Small intestine (tissue), 7 donors: Measurements from ENCODE around the gene CDKL1. TPM values are rescaled to one million over a fixed set of nuclear protein-coding genes. Genes with fewer than 3 reads are reported as not detected.

Source experiments
- DNase-seq, 2 donors: peaks; one replicate each; pipeline versions ENCODE4 v3.0.0 to v3.0.0-alpha.2; 2013
- FAIRE-seq: peaks from 2 replicates; lab custom pipeline; 2012; peaks lifted over from hg19 to GRCh38; lab: Jason Lieb, UNC
- H3K27ac ChIP-seq, 3 donors: one replicate each; pipeline ENCODE4 v1.5.1; 2013; ENCODE audit warnings: low read length in 2 of 3, mild to moderate bottlenecking in 2 of 3, control low read depth in 1 of 3, inconsistent platforms in 1 of 3, low read depth in 1 of 3, moderate library complexity in 1 of 3
- H3K27me3 ChIP-seq, 3 donors: one replicate each; pipeline ENCODE4 v1.6.1; 2013; ENCODE audit warnings: low read length in 3 of 3, inconsistent platforms in 1 of 3; ENCODE audit not compliant: control insufficient read depth in 3 of 3, insufficient read depth in 3 of 3
- H3K36me3 ChIP-seq, 3 donors: one replicate each; pipeline ENCODE4 v1.6.1; 2013; ENCODE audit warnings: low read length in 3 of 3, inconsistent platforms in 1 of 3, low read depth in 1 of 3, mild to moderate bottlenecking in 1 of 3, moderate library complexity in 1 of 3; ENCODE audit not compliant: control insufficient read depth in 3 of 3, insufficient read depth in 2 of 3
- H3K4me1 ChIP-seq, 3 donors: one replicate each; pipeline ENCODE4 v1.6.1; 2013; ENCODE audit warnings: low read length in 2 of 3, inconsistent platforms in 1 of 3, low read depth in 1 of 3, mild to moderate bottlenecking in 1 of 3, moderate library complexity in 1 of 3; ENCODE audit not compliant: control insufficient read depth in 3 of 3, insufficient read depth in 2 of 3
- H3K4me3 ChIP-seq, 3 donors: one replicate each; pipeline ENCODE4 v1.5.1; 2013; ENCODE audit warnings: low read length in 3 of 3, control low read depth in 1 of 3, inconsistent platforms in 1 of 3, low read depth in 1 of 3, mild to moderate bottlenecking in 1 of 3, moderate library complexity in 1 of 3
- H3K9me3 ChIP-seq, 2 donors: one replicate each; pipeline ENCODE4 v1.6.1; 2013; ENCODE audit warnings: low read depth in 1 of 2, low read length in 1 of 2; ENCODE audit not compliant: control insufficient read depth in 2 of 2, insufficient read depth in 1 of 2
- whole genome bisulfite sequencing, 3 donors: extraction: QIAGEN DNeasy Blood & Tissue Kit; methylation state at CpG; one replicate each; pipeline ENCODE4 v1.1.7; 2013; 5-methylcytosine and 5-hydroxymethylcytosine counted together
- polyA plus RNA-seq, 4 donors: library from polyadenylated mRNA; stranded (reverse) in 3 of 4; unstranded in 1 of 4; fragments of 200-250 nt in 3 of 4; fragments of 120-200 nt in 1 of 4; gene quantifications; one replicate each; pipeline versions ENCODE4 v1.2.1 to v1.2.3, GENCODE V29; 2013
- donor health status: healthy with polysubstance abuse.
- donor health status: control.
- donor health status: control.
- donor health status: Bipolar disorder and iron deficiency.
- donor health status: healthy.

Gene CDKL1
- polyA plus RNA-seq, 4 donors, result 4.7 to 8.1 (median 6.0) TPM

DNA sequence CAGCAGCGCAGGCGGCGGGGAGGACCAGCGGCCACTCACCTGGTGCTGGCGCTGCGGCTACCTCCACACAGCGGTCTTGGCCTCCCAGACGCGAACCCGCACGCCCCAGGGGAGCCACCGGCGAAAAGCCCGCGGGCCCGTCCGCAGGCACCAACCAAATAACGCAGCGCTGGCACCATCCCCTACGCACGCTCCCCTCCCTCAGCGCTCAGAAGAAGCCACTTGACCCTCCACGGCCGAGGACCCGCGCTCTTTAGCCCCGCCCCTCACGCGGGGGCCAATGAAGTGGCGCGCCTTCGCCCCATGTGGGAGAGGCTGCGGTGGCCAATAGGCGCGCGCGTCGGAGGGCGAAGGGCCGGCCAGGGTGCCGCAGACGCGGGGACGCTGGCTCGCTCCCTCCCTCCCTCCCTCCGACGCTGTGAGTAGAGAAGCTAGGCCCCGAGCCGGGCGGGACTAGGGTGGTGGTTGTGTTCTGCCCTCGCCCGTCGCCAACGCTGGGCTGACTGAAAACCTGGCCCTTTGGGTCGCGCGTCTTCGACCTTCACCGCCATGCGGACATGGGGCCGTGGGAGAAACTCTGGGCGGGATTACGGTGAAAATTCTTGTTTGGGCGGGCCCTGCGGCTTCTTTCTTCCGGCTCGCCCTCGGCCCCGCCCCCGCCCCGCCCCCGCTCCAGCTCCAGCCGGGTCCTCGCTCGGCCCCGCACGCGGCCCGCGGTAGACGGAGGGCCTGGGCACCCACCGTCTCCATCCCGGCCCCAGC is 84.5 kb downstream of the CDKL1 start, which contains the start of the genes DMAC2L and L2HGDH:
Gene DMAC2L, plus strand, starts transcription at position 353 of the 762 bp plus-strand sequence. CDS start 9,164 bp downstream, outside the sequence.
Gene L2HGDH, minus strand, starts transcription at position 258 of the 762 bp plus-strand sequence. Its CDS starts 79 bp downstream, at position 179.
- WGBS, 3 donors, result 0 to 1% (median 0%) methylated on average over 67 to 83 of the region's 83 CpGs
- FAIRE-seq, result no peak

DNA sequence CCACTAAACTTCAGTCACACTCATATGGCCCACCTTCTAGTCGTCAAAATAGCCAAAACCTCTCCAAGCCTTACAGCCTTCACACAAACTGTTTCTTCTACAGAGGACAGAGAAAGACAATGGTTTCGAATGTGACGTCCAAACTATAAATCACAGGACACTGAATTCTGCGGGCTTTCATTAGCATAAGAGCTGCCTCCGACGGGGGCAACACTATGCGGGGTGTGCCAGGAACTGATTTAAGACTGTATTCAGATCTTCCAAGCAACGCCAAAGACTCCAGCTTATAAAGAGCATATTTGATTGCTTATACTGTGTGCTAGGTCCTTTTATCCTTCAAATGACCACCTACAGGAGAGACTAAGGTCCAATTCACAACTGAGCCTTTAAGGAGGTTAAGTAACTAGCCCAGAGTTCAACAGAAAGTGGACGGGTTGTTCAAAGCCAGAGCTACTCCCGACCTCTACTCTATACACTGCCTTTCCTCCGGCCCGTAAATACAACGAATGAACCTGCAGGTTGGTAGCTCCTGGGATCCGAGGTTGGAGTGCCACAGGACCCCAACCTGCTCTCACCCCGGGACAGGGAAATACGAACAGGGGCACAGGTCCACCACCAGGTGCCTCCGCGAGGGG is 85.2 kb downstream of the CDKL1 start:
- WGBS, 3 donors, result 2 to 4% (median 2%) methylated on average over 18 of the region's 18 CpGs
- Histone ChIP-seq H3K4me3 (peak overlapping the region; percentile 54 to 89 (median 74)), H3K9me3 (peaks cover 0 to 4% of the 10 kb centered on the region in 2 donors), H3K27me3 (no peaks in the 10 kb centered on the region), H3K4me1 (peaks cover 0 to 6% (median 6%) of the 10 kb centered on the region in 3 donors), H3K36me3 (peaks cover 0 to 3% (median 2%) of the 10 kb centered on the region in 3 donors), H3K27ac (peak overlapping the region; percentile 76 to 100 (median 96))
- no peak for DNase-seq
- FAIRE-seq, result no peak

More for the DNA sequence above, 84.5 kb downstream of the CDKL1 start, which contains the start of the genes DMAC2L and L2HGDH:
- H3K4me1 ChIP-seq, result peaks cover 0 to 6% (median 6%) of the 10 kb centered on the region in 3 donors
- H3K9me3 ChIP-seq, result peaks cover 0 to 4% of the 10 kb centered on the region in 2 donors
- peak within 1 kb of the TSS; percentile 76 to 100 (median 96) for H3K27ac ChIP-seq
- DNase-seq, result peak; percentile 97 to 98
- peak within 1 kb of the TSS; percentile 54 to 89 (median 74) for H3K4me3 ChIP-seq
- peaks cover 0 to 3% (median 2%) of the 10 kb centered on the region in 3 donors for H3K36me3 ChIP-seq
- H3K27me3 ChIP-seq, result no peaks in the 10 kb centered on the region

DNA sequence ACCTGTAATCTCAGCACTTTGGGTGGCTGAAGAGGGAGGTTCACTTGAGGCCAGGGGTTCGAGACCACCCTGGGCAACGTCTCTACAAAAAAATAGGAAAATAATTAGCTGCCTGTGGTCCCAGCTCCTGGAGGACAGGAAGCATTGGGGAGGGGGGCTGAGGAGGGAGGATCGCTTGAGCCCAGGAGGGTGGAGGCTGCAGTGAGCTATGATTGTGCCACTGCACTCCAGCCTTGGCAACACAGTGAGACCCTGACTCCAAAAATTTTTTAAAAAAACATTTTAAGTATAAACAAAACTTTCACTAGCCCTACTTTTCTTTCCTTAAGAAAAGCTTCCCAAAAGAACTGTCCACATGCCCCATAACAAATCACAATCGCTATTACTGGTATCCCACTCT is 86.2 kb downstream of the CDKL1 start:
- peaks cover 0 to 3% (median 2%) of the 10 kb centered on the region in 3 donors for H3K36me3 ChIP-seq
- no peak overlapping the region for H3K4me3 ChIP-seq
- peaks cover 0 to 4% of the 10 kb centered on the region in 2 donors for H3K9me3 ChIP-seq
- FAIRE-seq (no peak), DNase-seq (no peak)
- H3K4me1 ChIP-seq, result peaks cover 0 to 6% (median 6%) of the 10 kb centered on the region in 3 donors
- no peak overlapping the region for H3K27ac ChIP-seq
- H3K27me3 ChIP-seq, result no peaks in the 10 kb centered on the region
- 87 to 92% (median 90%) methylated on average over 4 of the region's 4 CpGs for WGBS, 3 donors

DNA sequence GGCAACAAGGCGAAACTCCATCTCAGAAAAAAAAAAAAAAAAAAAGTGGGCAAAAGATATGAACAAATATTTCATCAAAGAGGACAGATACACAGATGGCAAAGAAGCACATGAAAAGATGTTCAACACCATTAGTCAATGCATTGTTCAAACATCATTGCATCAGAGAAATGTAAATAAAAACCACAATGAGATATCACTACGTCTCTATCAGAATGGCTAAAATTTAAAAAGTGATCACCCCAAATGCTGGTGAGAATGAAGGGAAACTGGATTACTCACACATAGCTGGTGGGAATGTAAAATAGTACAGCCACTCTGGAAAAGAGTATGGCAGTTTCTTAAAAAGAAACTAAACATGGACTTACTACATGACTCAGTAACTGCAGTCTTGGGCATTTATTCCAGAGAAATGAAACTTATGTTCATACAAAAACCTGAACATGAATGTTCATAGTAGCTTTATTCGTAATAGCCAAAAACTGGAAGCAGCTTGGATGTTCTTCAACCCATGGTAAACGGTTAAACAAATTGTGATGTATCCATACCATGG is 88.2 kb downstream of the CDKL1 start:
- no peak for DNase-seq
- 76 to 85% (median 84%) methylated on average over 4 of the region's 4 CpGs for WGBS, 3 donors
- no peak overlapping the region for H3K4me3 ChIP-seq
- no peak overlapping the region for H3K27ac ChIP-seq
- no peak for FAIRE-seq
- H3K27me3 ChIP-seq, result no peaks in the 10 kb centered on the region
- peaks cover 0 to 4% (median 4%) of the 10 kb centered on the region in 3 donors for H3K4me1 ChIP-seq
- peaks cover 0 to 1% (median 0%) of the 10 kb centered on the region in 3 donors for H3K36me3 ChIP-seq
- no peaks in the 10 kb centered on the region for H3K9me3 ChIP-seq

DNA sequence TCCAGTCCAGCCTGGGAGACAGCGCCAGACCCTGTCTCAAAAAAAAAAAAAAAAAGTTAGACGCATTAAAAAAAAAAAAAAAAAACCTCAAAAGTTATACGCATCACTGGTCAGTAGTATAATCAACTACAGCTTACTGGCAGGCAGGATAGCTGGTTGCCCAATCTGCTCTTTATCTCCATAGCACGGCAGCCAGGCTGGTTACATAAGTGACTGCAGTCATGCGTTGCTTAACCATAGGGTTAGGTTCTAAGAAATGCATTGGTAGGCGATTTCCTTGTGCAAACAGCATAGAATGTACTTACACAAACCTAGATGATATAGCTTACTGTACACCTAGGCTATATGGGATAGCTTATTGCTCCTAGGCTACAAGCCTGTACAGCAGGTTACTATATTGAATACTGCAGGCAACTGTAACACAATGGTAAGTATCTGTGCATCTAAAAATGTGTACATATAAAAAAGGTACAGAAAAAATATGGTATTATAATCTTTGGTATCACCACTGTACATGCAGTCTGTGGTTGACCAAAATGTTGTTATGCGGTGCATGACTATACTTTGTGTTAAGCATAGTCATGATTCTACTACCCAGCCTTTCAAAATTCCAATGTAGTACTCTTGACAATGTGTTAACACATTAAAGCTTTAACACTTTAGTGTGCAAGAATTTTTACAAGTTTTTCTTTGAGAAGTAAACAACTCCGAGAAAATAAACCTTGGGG is 92.8 kb downstream of the CDKL1 start:
- Histone ChIP-seq H3K4me3 (no peak overlapping the region), H3K36me3 (peaks cover 0 to 5% (median 0%) of the 10 kb centered on the region in 3 donors), H3K27me3 (no peaks in the 10 kb centered on the region), H3K27ac (no peak overlapping the region), H3K9me3 (no peaks in the 10 kb centered on the region), H3K4me1 (no peaks in the 10 kb centered on the region)
- DNase-seq (peak; percentile 57 to 79), FAIRE-seq (no peak)
- WGBS, 3 donors, result 78 to 88% (median 87%) methylated on average over 7 to 8 of the region's 8 CpGs

DNA sequence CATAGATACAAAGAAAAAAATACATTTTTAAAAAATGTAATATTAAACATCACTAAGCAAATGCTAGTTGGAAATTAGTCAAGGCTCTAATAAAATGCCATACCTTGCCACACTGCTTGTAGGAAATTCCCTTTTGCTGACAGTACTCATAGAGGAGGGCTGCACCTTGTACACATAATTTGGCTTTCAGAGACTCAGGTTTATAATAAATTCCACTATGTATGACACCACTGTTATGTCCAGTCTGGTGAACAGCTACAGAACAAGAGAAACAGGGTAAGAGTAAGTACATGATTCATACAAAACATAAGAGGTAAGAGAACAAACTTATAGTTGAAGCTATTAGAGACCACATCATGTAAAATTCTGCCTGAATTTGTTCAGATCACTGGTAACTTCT is 94.8 kb downstream of the CDKL1 start:
- Histone ChIP-seq H3K27ac (no peak overlapping the region), H3K4me1 (no peaks in the 10 kb centered on the region), H3K27me3 (no peaks in the 10 kb centered on the region), H3K9me3 (no peaks in the 10 kb centered on the region), H3K36me3 (peaks cover 0 to 8% (median 0%) of the 10 kb centered on the region in 3 donors), H3K4me3 (no peak overlapping the region)
- DNase-seq, result no peak
- FAIRE-seq, result no peak

DNA sequence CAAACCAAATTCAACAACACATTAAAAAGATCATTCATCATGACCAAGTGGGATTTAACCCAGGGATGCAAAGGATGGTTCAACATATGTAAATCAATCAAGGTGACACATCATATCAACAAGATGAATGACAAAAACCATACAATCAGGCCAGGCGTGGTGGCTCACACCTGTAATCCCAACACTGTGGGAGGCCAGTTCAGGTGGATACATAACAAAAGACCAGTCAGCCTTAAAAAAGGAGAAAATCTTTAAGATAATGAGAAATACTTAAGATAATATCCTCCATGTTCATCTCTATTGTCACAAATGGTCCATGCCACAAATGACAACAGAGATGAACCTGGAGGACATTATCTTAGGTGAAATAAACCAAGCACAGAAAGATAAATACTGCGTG is 97.1 kb downstream of the CDKL1 start:
- no peak overlapping the region for H3K4me3 ChIP-seq
- DNase-seq, result no peak
- no peaks in the 10 kb centered on the region for H3K27me3 ChIP-seq
- H3K36me3 ChIP-seq, result peaks cover 0 to 8% (median 0%) of the 10 kb centered on the region in 3 donors
- FAIRE-seq, result no peak
- no peaks in the 10 kb centered on the region for H3K9me3 ChIP-seq
- WGBS, 3 donors, result 93 to 97% (median 97%) methylated on average over 2 of the region's 2 CpGs
- no peak overlapping the region for H3K27ac ChIP-seq
- H3K4me1 ChIP-seq, result no peaks in the 10 kb centered on the region
